GM21526 (cell line): Measurements from ENCODE around the gene ATP8B3.

ENCODE experiments used
- ATAC-seq: cut with Tn5 transposase; IDR thresholded peaks from one replicate; pipeline ENCODE4 v1.9.1; 2021; ENCODE audit warnings: moderate library complexity; ENCODE audit not compliant: unreplicated experiment, low FRiP score

Gene ATP8B3

DNA sequence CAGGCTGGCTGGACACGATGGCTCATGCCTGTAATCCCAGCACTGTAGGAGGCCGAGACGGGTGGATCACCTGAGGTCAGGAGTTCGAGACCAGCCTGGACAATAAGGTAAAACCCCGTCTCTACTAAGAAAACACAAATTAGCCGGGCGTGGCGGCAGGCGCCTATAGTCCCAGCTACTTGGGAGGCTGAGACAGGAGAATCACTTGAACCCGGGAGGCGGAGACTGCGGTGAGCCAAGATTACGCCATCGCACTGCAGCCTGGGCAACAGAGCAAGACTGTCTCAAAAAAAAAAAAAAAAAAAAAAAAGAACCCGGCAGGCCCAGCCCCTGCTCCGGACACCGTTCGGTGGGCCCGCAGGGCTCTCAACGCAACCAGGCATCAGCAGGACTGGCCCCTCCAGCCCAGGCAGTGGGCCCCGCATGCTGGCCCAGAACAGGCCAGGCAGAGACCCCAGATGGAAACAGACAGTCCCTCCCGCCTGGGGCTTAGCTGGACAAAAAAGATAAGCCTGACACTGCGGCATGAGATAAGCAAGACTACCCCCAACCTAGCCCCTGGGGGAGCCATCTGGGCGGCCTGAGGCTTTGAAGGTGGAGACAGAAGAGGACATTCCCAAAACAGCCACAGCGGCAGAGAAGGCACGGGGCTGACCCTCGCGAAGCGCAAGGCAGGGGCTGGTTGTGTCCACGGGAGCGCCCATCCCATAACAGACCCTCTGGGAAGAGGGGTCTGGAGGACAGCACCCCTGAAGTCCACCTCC lies 24.6 kb upstream of the ATP8B3 start:
- no peak for ATAC-seq

DNA sequence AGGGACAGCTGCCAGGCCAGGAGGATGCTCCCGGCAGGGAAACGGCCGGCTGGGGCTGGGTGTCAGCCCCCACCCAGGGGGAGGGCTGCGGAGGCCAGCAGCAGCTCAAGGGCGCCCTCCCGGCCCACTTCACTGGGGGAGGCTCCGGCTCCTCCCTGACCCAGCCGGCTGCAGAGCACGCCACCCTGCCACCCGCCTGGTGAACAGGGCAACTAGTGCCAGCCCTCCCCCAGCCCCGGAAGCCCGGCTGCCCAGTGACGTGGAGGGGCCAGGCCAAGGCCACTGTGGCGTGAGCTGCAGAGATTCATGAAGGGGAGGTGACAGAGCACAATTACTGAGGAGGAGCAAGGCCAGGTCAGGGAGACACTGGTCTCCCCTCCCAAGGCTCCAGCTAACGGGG lies 21.5 kb upstream of the ATP8B3 start:
- no peak for ATAC-seq

DNA sequence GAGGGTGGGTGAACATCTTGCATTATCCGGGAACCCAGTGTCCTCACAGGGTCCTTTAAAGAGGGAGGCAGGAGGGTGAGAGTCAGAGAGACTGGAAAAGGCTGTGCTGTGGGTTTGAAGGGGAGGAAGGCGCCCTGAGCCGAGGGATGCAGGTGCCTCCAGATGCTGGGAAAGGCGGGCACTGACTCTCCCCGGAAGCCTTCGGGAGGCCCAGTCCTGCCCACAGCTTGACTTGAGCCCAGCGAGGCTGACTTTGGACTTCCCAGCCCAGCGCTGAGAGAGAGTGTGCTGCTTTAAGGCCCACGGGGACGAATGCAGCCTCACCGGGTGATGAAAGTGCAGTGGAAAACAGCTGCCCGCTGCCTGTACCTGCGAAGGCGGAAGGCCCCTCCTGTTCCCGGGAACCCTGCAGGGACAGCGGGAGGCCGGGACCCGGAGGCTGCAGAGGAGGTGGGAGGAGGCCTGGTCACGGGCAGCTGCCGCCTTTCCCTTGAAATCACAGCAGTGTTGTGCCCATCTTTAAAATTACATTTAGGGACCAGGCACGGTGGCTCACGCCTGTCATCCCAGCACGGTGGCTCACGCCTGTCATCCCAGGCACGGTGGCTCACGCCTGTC lies 20.1 kb upstream of the ATP8B3 start:
- ATAC-seq, result no peak

DNA sequence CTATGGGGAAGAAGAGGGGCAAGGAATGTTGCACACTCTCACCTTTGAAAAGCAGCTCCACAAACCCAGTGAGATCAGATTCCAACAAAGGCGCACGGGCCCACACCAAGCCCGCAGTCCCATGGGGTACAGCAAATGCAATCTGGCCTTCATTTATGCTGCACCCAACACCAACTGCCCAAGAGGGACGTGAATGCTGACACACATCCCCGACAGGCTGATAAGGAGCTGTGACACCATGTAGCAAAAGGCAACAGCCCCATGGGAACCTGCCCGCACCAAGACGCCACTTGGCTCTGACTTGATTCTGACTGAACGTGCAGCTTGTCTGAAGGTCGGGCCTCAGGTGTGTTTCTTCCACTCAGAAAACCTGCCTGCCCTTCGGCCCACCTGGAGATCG lies 18.9 kb upstream of the ATP8B3 start:
- ATAC-seq, result no peak

DNA sequence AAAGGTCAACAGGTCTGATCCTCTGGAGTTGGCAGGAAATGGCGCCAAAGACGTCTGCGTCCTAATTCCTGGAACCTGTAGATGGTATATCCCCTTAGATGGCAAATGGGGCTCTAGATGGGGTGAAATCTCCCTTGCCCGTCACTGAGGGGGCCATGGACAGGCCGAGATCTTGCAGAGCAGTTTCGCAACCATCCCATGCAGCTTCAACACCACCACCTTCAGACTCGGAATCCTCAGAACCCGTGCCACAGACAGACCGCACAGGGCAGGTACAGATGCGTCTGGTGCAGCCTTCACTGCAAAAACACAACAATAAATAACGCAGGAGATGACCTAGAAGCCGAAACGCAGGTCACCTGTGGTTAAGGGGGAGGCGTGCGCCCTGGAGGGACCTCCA lies 18.5 kb upstream of the ATP8B3 start:
- no peak for ATAC-seq

DNA sequence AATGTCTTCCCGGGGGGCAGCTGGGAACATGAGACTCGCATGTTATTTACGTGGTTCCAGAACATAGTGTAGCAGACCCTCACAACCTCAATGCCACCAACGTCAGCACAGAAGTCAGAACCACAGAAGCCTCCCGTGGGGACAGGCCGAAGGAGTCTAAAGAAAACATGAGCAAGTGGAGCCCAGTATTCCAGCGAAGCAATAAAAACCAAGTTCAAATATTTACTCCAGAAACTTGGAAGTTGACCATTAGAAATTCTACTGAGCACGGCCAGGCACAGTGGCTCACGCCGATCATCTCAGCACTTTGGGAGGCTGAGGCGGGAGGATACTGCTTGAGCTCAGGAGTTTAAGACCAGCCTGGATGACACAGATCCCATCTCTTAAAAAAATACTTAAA lies 17.9 kb upstream of the ATP8B3 start:
- ATAC-seq, result no peak

DNA sequence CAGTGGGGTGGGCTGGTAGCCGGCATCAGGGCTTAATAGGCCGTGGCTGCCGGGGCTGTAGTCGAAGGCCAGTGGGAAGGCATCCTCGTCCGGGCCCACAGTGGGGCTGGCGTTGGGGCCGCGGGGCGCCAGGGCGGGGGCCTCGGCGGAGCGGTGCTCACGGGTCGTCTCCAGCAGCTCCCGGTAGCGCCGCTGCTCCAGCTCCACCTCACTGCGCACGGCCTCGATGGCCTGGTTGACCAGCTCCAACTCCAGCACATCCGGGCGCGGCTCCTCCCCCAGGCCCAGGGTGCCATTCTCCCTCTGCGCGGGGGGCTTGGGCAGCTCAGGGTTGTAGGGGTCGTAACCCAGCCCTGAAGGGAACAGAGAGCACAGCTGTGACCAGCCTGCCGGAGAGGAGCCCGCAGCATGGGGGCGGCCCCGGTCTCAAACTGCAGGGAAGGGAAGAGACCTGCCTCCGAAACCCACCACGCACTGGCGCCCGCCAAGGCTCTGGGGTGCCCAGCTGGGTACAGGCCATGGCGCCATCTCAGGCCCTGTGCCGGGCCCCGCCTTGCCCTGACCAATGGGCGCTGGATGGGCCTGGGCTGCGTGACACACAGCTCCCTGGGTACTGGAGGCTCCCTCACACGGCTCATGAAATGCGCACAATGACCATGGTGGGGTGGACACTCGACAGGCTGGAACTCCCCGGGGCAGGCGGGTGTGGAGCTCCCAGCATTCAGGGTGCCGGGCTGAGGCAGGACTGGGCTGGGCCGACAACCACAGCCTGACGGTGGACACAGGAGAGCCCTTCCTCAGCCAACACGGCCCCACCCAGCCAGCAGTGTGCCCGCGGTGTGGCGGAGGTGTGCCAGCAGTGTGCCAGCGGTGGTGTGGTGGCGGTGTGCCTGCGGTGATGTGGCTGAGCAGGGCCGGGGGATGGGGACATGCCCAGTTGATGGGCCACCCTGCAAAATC lies 16.5 kb upstream of the ATP8B3 start:
- no peak for ATAC-seq

DNA sequence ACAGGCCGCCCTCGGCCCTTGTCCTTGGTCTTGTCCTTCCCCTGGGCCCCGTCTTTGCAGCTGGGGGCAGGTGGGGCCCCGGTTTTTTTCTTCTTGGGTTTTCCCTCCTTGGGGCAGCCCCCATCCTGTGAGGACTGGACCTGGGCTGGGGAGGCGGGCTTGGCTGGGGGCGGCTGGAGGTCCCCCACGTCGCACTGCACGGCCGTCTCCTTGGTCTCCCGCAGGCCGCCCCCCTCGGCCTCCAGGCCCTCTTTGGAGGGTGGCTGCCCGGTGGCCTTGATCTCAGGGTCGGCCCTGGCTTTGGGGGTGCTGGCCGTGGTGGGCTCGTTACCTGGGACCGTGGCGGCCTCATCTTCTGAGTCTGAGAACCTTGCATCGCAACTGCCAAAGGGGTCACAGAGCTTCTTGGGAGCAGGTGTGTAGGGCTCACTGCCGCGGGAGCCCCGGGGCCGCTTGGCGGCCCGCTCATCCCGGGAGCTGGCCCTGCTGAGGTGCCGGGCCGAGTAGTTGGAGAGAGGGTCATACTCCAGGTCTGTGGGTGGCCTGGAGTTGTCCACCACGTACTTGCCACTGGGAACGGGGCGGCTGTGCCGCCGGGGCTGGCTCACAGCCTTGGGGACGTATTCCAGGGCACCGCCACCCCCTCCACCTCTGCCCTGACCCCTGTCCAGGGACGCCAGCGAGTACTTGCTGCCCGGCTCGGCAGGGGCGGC lies 15.6 kb upstream of the ATP8B3 start:
- ATAC-seq, result no peak

DNA sequence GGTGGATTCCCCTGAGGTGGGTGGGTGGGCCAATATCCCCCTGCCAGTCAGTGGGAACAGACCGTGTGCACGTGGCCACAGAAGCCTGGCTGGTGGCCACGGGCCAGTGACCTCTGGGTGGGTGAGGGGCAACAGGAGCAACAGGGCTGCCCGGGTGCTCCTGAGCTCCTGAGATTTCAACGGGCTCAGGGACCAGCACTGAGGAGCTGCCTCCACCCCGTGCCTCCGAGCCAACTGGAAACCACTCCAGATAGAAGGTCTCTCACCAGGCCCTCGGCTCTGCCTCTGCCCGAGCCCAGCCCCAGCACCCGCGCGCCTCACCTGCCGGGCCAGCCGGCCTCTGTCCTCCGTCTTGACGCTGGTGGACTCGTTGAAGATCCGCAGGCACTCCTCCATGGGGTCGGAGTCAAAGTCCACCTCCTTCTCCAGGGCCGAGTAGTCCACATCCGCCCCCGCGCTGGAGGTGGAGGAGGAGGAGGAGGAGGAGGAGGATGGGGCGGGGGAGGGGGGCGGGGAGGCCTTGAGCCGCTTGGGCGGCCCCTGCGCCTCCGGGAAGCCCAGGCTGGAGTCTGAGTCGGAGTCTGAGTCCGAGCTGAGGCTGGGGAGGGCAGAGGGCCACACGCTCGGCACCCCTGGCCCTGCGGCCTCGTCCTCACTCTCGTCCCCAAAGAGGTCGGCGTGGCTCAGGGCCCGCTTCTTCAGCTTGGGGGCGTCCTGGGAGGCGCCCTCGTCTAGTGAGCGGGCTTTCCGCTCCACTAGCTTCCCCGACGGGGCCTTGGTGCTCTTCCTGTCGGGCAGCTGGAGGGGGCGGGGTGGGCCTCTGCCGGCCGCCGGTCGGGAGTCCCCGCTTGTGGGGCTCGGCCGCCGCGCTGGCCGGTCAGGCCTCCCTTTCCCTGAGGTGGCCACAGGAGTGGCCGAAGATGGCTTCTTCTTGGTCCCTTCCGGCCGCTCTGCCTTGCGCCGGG lies 14.8 kb upstream of the ATP8B3 start:
- ATAC-seq, result no peak

DNA sequence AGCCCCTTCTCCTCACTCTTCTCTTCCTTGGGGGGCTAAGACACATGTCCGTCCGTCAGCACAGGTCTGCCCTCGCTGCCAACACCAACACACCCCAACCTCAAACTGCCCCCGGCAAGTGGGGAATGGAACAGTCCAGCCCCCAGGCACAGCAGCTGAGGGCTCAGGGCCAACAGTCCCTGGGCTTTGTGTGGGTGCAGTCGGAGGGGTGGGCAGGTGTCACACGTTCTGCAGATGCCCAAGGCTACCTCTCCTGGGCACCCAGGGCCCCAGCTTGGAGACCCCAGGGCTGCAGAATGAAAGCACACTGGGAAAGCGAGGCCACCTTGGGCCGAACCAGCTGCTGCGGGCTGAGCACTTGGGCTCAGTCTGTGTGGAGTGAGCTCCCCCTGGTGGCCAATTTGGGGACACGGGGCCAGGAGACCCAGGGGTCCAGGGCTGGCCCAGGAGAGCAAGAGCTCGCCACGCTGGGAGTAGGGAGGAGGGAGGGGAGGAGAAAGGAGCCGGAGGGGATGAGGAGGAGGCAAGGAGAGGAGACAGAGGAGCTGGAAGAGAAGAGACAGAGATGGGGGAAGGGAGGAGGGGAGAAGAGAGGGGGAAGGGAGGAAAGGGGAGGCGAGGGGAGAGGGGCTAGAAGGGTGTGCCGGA lies 14.0 kb upstream of the ATP8B3 start:
- no peak for ATAC-seq

DNA sequence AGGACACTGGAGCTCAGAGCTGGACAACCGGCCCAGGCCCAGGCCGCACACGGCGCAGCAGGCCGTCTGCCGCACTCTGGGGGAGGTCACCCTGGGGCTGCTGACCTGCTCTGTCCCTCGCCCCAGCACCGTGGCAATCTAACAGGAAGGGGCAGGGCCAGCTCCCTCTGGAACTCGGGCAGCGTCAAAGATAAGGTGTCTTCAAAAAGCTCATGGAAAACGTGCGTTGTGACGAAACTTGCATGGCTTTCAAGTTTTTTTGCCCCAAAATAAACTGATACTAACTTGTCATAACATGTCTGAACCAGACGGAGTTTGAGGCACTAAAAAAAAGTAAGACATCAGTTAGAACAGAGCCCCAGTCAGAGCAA lies 12.2 kb upstream of the ATP8B3 start:
- no peak for ATAC-seq

DNA sequence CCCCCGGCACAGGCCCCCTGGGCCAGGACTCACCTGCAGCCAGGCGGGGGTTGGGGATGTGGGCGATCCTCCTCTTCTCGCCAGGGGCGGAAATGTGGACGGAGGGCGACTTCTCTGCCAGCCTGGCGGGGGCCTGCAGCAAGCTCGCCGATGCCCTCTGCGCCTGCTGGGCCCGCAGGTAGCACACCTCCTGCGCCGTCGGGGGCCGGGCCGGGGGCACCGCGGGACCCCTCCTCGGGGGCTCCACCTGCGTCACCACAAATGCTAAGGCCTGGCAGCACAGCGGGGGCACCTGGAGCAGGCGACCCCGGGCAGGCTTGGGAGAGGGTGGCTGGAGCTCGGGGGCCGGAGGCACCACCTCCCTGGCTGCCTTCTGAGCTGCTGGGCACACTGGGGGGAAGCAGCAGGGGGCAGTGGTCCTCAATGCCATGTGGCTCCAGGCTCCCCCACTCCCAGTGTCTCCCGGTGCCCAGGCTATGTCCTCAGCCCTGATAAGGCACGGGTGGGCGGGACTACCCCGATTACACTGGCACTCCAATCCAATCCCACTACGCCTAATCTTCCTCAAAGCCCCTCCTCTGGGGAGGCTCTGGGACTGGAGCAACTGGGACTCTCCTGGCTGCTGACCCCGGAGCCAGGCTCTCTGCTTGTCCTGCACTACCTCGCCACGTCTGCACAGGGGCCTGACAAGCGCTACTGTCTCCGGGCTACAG lies 11.6 kb upstream of the ATP8B3 start:
- no peak for ATAC-seq

DNA sequence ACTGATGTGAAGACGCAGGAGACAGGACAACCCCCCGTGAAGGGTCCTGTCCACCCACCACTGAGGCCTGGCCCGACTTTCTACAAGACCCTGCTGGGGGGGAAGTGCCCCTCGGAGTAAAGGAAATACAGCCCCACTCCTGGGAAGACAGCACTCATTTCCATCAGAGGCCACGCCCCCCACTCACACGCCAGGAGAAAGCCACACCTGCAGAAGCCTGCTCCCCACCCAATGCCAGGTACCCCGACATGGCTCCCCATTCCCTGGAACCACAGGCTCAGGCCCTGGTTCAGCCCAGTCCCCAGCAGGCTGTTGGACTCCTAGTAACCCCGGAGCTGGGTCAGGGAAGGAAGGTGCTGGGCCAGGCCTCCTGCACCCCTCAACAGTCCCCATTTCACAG lies 10.9 kb upstream of the ATP8B3 start:
- no peak for ATAC-seq

DNA sequence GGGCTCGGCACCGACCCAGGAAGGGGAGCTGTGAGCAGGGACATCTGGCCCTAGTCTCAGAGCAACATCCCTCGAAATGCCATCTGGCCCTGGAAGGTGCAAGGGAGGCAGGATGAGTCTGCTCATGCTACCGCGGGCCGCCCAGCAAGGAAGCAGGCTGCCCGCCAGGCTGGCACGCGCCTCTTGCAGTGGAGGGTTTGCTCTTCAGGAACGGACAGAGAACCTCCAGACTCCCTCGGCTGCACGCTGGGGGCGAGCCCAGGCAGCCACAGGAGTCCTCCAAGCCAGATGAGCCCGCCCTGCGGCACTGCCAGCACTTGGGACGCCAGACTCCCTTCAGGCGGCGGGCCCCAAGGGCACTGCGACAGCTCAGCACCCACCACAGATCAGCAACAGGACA lies 10.1 kb upstream of the ATP8B3 start:
- ATAC-seq, result no peak

DNA sequence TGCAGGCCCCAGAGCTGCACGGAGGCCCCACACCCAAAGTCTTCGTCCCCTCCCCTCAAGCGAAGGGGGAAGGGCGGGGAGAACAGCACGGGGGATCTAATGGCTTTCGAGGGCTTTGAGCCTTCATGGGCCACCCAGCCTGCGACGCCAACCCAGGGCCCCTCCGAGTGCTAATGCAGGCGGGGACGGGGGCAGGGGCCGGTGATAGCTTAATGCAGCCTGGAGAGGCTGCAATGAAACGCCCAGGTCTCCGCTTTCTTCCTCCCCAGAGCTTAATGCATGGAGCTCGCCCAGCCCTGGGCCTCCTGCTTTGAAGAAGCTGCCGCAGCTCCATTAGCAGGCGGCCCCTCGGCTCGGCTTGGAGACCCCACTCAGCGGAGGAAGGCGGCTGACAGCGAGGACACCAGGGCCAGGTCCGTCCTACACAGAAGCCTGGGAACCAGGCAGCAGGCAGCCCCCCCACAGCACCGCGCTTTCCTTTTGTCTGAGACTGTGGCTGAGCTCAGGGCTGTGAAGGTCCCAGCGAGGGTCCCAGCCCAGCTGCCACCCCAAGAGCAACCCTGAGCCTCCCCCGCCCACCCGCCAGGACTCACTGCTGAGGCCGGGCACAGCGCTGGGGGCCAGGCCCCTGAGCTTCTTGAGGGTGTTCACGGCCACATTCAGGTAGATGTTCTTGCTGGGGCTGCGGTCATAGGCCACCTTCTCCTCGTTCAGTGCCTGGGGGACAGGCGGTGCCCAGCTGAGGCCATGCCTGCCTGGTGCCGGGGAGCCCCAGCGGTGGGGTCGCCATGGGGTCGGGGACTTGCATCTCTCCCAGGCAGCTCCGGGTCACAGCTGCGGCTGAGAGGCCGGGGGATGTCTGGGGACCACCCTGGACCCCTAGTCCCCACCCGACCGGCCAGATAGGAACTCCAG lies 7.5 kb upstream of the ATP8B3 start:
- no peak for ATAC-seq

DNA sequence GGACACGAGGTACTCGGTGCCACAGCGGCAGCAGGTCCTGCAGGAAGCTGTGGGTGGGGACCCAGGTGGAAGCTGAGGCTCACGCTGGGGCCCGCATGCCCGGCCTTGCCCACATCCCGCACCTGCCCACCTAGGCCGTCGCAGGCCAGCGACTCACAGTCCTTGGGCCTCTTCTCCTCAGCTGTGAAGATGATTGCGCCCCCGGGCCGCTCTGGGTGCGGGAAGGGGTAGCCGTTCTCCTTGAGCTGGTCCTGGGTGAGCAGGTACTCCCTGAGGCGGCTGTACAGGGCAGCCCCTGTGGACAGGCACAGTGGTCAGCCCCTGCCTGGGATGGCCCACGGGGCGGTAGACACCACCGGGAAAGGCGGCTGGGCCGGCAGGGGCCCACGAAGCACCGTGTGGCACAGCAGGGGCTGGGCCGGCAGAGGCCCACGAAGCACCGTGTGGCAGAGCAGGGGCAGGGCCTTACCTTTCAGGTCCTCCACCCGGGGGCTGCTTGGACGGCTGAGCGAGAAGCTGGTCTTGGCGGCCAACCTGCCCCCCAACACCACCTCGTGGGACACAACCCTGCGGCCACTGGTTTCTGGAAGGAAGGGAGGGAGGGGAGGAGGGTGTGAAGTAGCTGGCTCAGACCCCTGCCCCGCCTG lies 6.6 kb upstream of the ATP8B3 start:
- ATAC-seq, result no peak

DNA sequence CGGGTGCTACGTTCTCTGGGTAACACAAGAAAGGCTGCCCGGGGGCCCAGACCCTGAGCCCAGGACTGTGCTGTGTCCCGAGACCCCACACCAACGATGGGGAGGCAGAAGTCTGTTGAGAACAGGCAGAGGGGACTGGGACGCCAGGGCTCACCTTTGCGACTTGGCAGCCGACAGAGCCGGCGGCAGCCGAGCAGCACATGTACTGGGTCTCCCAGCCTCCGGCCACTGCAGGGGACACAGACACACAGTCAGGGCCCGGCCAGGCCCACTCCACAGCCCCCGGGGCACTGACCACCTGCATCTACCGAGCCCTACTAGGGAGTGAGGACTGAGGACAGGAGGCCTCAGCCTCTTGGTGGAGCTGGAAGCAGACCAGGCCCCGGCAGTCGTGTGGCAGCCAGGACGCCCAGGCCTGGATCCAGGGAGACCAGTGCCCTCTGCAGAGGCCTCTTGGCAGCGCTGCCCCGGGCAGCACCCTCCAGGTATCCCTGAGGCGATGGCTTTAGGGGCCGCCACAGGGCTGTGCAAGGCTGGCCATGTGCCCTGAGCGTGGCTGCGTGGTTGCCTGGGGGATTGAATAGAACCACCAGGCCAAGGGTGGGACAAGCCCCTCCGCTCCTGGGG lies 5.6 kb upstream of the ATP8B3 start:
- no peak for ATAC-seq
